Stimulated activated CD4-positive, alpha-beta T cell treated with anti-CD3 and anti-CD28 coated beads, Interleukin-1b, Interleukin-23, amount 100 ng/mL, for 48 hours (primary cell): ENCODE data around the gene SYT1.

Source experiments
- DNase-seq: peaks from one replicate; pipeline ENCODE4 v3.0.0-alpha.2; 2020

Gene SYT1

DNA sequence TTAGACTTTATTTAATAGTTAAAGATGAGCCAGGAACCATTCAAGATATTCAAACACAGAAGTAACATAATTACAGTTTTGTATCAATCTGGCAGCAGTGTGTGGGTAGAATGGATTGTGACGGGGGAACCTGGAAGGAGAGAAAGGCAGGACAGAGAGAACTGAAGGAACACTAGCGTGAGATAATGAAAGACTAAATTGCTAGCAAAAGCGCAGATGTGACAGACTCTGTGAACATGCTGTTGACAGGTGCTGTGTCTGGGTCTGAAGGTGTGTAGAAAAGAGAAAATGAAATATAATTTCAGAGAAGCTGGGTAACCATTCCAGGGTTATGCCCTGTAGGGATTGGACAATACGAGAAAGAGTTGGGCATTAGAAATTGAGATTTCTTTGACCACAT is 372.3 kb downstream of the SYT1 start:
- DNase-seq: no peak

DNA sequence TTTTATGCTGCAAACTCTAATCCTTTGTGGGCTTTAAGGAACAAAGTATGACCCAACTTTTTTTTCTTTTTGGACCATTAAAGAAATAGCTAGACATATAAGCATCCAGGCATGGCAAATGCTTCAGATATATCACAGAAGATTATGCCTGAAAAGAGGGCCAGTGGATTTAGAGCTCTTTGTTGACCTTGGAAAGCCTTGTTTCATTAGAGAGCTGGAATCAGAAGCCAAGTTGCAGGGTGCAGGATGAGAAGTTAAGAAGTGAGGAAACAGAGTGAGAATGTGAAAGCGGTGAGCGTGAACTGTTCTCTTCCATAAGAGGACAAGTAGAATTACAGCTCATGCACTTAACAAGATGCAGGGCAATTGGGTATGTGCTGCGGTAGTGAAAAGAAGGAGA is 373.7 kb downstream of the SYT1 start:
- no peak for DNase-seq

- no peak for DNase-seq
Observed at GRCh38 chr12:79247494-79247893, 382.9 kb downstream of the SYT1 start.

GRCh38 chr12:79250186-79250585 is 385.6 kb downstream of the SYT1 start:
- no peak for DNase-seq

DNA sequence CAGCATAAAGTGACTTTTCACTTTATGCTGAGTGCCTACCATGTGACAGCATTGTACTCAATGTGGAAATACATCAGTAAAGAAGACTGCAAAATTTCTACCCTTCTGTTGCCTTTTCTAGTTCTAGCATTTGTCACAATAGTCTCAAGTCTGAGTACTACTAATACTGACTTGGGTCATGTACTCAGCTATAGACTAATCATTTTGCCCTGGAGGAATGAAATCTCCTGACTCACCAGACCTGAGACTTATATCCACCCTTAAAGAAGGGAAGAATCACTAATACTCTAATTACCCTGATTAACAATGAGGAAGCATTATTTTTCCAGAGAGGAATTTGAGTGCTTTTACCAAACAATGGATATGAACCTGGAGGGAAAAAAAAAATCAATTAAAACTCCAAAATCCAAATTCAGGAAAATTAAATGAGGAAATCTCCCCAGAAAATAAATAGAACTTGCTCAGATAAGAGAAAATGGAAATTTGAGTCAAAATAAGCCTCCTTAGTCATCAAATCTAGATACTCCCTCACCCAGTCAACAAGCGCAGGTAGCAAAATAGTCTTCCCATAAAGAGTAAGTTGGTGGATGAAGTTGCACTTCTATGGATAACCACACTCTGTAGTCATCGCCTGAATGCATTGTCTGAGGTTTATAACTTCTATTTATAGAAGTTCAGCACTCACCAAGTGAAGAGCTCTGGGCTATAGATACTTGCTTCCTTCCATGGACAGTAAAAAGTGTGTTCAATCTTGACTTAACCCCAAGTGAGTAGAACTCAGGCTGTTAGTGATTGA is 386.6 kb downstream of the SYT1 start:
- DNase-seq: no peak

- DNase-seq: no peak
Observed at GRCh38 chr12:79252358-79253075, 387.9 kb downstream of the SYT1 start.

GRCh38 chr12:79255288-79255687 is 390.7 kb downstream of the SYT1 start:
- no peak for DNase-seq

- no peak for DNase-seq
Observed at GRCh38 chr12:79260923-79261322, 396.3 kb downstream of the SYT1 start.

DNA sequence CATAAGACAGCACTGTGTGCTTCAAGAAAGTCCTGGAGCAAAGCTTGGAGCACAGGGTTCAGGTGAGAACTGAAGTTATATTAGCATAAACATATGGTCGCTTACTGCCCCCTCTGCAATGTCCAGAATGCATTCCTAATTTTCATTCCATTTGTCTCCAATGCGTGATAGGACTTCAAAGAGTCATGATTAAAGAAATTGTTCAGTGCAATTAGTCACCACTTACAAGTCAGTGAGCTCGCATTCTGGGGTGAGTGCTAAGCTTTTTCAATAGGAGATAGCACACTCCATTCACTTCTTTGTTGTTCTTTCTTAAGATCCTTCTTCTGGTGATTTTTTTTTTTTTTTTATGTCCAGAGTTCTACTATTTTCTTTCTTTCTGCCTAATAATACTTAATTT is 398.4 kb downstream of the SYT1 start:
- DNase-seq: no peak

DNA sequence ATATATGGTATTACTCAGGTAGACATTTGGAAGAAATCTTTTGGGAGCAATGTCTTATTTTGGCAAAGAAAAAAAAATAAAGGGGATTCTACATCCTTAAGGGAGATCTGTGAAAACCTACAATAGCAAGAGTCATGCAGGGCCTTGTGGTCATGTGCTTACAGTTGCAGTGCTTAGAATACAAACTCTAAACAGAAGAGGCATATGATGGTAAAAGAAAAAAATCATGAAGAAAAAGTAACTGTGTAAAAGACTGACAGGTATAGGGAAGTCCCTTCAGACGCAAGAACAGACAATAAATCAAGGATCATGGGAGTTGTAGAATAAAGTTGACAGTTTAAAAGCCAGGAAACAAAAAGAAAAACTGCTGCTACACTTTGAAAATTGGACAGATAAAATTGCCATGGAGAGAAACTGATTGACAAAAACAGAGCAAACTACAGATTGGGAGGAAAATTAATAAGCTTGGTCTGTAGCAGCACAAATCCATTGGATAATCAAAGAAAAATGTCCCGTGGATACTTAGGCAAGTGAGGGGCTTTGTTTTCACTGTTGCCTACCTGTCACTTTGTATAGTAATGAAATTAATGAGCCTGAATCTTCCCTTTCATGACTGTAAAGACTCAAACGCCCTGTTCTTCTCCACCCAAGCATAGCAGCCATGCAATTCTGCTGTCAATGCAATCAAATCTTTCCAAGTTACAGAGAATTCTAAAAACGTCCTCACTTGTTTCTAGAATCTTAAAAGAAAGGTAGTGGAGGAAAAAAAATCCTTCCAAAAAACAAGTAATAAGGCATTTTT is 402.0 kb downstream of the SYT1 start:
- DNase-seq: no peak

DNA sequence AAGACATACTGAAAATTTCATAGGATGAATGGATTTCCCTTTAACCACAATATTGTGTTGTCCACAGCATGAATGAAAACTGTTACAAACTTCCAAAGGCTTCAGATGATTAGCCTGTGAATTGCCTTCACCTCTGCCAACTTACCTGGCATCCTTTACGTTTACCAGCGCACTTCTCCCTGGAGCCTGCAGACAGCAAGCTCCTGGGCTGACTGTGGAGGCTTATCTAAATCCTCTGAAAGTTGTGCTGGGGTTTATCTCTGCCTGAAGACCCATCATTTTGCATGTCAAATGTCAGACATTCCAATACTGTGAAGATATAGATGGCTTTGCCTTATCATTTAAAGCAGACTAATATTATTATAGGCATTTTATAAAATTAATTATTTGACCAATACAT is 403.0 kb downstream of the SYT1 start:
- no peak for DNase-seq

- no peak for DNase-seq
Observed at GRCh38 chr12:79274501-79275064, 410.0 kb downstream of the SYT1 start.

DNA sequence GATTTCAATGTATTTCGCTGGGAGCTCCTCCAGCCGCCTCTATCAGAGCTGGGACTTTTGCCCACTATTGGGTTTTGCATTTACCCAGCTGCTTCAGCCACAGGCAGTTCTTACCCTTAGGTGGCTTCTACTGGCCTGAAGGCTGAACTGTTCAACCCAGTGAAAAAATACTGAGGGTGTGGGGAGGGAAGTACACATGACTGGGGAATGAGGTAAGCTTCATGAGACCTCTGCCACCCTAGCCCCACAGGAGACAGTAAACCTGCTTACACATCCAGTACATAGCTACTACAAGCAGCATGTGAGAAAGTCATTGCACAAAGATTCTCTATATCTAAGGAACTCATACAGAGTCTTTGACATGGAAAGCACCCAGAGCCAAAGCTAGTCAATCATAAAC is 411.1 kb downstream of the SYT1 start:
- no peak for DNase-seq

DNA sequence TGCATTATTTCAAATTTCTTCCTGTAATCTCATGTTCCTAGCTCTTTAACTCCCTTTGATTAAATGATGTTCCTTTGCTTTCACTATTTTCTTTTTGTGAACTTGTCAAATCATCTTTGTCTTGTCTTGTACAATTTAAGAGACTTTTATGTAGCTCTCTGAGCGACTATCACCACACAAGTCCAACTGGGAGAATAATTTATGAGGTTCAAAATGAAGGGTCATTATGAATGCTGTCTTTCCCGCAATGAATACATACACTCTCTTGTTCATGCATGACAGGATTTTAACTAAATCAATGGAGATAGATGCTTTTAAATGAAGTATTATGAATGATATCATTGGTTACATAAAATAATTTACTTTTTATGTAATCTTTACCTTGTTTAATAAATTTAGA is 418.8 kb downstream of the SYT1 start:
- no peak for DNase-seq

DNA sequence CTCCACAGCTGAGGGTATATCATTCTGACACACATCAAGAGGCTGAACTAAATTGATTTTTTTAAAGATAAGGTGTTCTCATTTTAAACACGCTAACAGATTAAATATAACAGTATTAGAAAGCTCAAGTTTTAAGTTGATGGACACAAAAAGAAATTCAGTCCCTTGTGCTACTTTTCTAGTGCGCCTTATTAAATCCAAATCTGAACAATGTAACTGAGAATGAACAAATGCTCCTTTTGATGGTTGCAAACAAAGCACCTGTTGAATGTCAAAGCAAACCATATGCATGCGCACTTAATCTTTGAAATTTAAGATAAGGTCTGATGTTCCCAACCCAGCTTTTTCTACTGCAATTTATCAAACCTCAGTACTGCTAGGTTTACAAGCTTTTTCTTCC is 424.3 kb downstream of the SYT1 start:
- no peak for DNase-seq

GRCh38 chr12:79291711-79292110 is 427.1 kb downstream of the SYT1 start:
- DNase-seq: no peak

DNA sequence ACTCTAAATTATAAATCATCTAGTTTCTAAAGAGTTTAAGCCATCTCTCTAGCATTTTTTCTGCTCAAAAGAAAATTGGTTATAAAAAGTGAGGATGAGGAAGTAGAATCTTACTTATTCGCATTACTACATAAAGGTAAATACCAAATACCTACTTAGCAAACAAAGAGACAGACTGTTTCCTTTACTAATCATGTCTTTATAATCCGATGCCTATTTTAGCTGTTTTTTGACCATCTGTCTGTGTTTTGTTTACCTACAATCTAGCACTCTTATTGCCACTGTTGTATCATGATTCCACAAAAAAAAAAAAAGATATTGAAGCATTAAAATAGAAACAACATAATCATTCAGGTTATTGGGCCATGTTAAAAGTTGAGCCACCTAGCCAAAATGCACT is 430.0 kb downstream of the SYT1 start:
- no peak for DNase-seq

DNA sequence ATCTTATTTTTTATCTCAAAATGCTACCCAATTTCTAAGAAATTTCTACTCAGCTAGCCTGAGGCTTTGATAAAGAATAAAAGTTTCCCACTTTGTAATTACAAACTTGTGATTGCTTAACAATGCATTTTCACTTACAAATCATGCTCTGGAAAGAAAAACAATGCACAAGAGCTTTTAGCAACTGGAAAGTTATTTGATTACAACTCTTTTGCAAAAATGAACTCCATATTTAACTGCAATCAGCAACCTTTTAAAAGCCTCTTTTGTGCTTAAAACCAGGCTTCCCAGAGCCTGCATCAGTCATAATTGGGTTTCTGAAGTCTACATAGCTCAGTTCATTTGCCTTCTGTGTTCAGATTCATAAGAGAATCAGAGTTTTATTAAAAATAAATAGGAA is 431.0 kb downstream of the SYT1 start:
- DNase-seq: no peak

GRCh38 chr12:79296133-79296532 is 431.6 kb downstream of the SYT1 start:
- DNase-seq: no peak

GRCh38 chr12:79296871-79297270 is 432.3 kb downstream of the SYT1 start:
- DNase-seq: no peak

GRCh38 chr12:79298506-79298905 is 433.9 kb downstream of the SYT1 start:
- no peak for DNase-seq

GRCh38 chr12:79299447-79300198 is 435.0 kb downstream of the SYT1 start:
- no peak for DNase-seq

DNA sequence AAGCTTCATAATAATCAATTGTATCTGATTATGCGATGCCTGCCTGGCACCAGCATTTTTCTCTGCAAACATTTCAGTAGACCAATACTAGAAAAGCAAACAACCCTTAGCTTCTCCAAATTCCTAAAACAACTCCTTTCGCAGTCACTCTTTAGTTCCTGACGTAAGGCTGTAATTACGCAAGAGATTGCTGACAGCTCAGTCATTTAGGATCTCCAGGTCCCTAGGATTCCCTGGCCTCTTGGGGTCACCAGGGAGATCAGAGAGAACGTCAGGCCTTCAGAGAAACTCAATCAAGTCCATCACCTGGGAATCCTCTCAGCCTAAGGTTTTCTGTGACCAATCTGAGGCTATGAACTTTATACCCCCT is 435.6 kb downstream of the SYT1 start:
- DNase-seq: no peak
